ENCODE results near the gene RPL37A. TPM values are rescaled to one million over a fixed set of nuclear protein-coding genes. Genes with fewer than 3 reads are reported as not detected.

The RPL37A gene
- total and polyA plus RNA-seq, 9 of the 15 experiments (the other 6 are each of a cell fraction or from before 2014, with no cell fraction given), result 1,938 to 3,349 (median 2,436) TPM

- H3K36me3 ChIP-seq (ENCODE audit: control insufficient read depth, insufficient read depth, low read length), result no peaks in the 10 kb centered on the region
- no peak overlapping the region for H2AFZ ChIP-seq (ENCODE audit: low read depth, low read length)
- no peak overlapping the region for H3K9ac ChIP-seq (ENCODE audit: insufficient read depth in 1 of 2, low read depth in 2 of 2, low read length in 2 of 2)
- BruUV-seq (replicated peaks), result no TSS peak
- H3K4me2 ChIP-seq (ENCODE audit: insufficient read depth, low read length), result no peak overlapping the region
- no peaks in the 10 kb centered on the region for H3K79me2 ChIP-seq (ENCODE audit: control insufficient read depth, insufficient read depth, low read length)
- POLR2A ChIA-PET, result no interaction called here
- H3K9me1 ChIP-seq (ENCODE audit: control insufficient read depth, insufficient read depth, low read length), result no peaks in the 10 kb centered on the region
- TF ChIP-seq, protein P1, sequence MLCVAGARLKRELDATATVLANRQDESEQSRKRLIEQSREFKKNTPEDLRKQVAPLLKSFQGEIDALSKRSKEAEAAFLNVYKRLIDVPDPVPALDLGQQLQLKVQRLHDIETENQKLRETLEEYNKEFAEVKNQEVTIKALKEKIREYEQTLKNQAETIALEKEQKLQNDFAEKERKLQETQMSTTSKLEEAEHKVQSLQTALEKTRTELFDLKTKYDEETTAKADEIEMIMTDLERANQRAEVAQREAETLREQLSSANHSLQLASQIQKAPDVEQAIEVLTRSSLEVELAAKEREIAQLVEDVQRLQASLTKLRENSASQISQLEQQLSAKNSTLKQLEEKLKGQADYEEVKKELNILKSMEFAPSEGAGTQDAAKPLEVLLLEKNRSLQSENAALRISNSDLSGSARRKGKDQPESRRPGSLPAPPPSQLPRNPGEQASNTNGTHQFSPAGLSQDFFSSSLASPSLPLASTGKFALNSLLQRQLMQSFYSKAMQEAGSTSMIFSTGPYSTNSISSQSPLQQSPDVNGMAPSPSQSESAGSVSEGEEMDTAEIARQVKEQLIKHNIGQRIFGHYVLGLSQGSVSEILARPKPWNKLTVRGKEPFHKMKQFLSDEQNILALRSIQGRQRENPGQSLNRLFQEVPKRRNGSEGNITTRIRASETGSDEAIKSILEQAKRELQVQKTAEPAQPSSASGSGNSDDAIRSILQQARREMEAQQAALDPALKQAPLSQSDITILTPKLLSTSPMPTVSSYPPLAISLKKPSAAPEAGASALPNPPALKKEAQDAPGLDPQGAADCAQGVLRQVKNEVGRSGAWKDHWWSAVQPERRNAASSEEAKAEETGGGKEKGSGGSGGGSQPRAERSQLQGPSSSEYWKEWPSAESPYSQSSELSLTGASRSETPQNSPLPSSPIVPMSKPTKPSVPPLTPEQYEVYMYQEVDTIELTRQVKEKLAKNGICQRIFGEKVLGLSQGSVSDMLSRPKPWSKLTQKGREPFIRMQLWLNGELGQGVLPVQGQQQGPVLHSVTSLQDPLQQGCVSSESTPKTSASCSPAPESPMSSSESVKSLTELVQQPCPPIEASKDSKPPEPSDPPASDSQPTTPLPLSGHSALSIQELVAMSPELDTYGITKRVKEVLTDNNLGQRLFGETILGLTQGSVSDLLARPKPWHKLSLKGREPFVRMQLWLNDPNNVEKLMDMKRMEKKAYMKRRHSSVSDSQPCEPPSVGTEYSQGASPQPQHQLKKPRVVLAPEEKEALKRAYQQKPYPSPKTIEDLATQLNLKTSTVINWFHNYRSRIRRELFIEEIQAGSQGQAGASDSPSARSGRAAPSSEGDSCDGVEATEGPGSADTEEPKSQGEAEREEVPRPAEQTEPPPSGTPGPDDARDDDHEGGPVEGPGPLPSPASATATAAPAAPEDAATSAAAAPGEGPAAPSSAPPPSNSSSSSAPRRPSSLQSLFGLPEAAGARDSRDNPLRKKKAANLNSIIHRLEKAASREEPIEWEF (CRISPR knock-in tag; IDR thresholded peaks at IDR 0.05), result no peak
- TF ChIP-seq MECOM (CRISPR knock-in tag; IDR thresholded peaks at IDR 0.05), result no peak
- intact Hi-C loops (cut with micrococcal nuclease), result no loop called here
- no peak for ATAC-seq
- H3K27ac ChIP-seq (ENCODE audit: extremely low read depth, low read depth, low read length), result no peak overlapping the region
- in situ Hi-C loops (cut with MboI), result loop anchor here (25.0 kb wide), 1 partner anchor 985 kb away; no protein-coding TSS in a partner anchor
- no peaks in the 10 kb centered on the region; a peak in 2 of 5 replicates for H3K27me3 ChIP-seq (ENCODE audit: control insufficient read depth in 2 of 2, insufficient read depth in 2 of 2, low read length in 2 of 2)
- CTCF ChIA-PET (ENCODE audit: low intra/inter-chr PET ratio), result no interaction called here
- no peak for FAIRE-seq
- H3K4me3 ChIP-seq, result no peak overlapping the region
- 8% methylated on average over 1 of the region's 1 CpG for WGBS (ENCODE audit: insufficient coverage, low coverage, missing lambda C conversion rate)
- no peaks in the 10 kb centered on the region for H3K9me3 ChIP-seq (replicated peaks; ENCODE audit: control insufficient read depth, insufficient read depth, low read depth, low read length)
- no peak for DNase-seq (ENCODE audit: extremely low read depth in 1 of 4, low spot score in 3 of 4)
- no peaks in the 10 kb centered on the region; a peak in 2 of 5 replicates for H3K4me1 ChIP-seq (replicated peaks in 1 of 2; ENCODE audit: control insufficient read depth in 2 of 2, insufficient read depth in 2 of 2, low read length in 2 of 2)
- no peaks in the 10 kb centered on the region for H4K20me1 ChIP-seq (replicated peaks; ENCODE audit: control insufficient read depth, insufficient read depth, low read length)
These were observed 29.0 kb downstream of the RPL37A start for GRCh38 chr2:216527600-216527999.
